H9 (cell line): Measurements from ENCODE around the gene PARP12. TPM values are rescaled to one million over a fixed set of nuclear protein-coding genes. Genes with fewer than 3 reads are reported as not detected.

Source experiments
- DNase-seq: peaks from one replicate; pipeline ENCODE4 v3.0.0-alpha.2; 2017
- H2AFZ ChIP-seq: one replicate; pipeline ENCODE4 v1.6.1; 2013; ENCODE audit warnings: mild to moderate bottlenecking, low read length, control low read depth, moderate library complexity
- H2AK5ac ChIP-seq: 2 replicates; pipeline ENCODE4 v1.6.1; 2013; ENCODE audit warnings: low read length, control low read depth, mixed read lengths; ENCODE audit not compliant: insufficient read length
- H2BK120ac ChIP-seq: one replicate; pipeline ENCODE4 v1.6.1; 2013; ENCODE audit warnings: low read depth, mild to moderate bottlenecking, low read length, control low read depth, inconsistent platforms; ENCODE audit not compliant: poor library complexity, severe bottlenecking
- H2BK12ac ChIP-seq: 2 replicates; pipeline ENCODE4 v1.6.1; 2013; ENCODE audit warnings: low read length, control low read depth, mixed read lengths, low read depth; ENCODE audit not compliant: insufficient read length
- H2BK15ac ChIP-seq: 2 replicates; pipeline ENCODE4 v1.6.1; 2013; ENCODE audit warnings: low read depth, low read length, control low read depth
- H2BK20ac ChIP-seq: one replicate; pipeline ENCODE4 v1.6.1; 2013; ENCODE audit warnings: low read depth, mild to moderate bottlenecking, low read length, control low read depth, inconsistent platforms; ENCODE audit not compliant: poor library complexity, severe bottlenecking
- H2BK5ac ChIP-seq: 2 replicates; pipeline ENCODE4 v1.6.1; 2013; ENCODE audit warnings: low read length, control low read depth, mixed read lengths; ENCODE audit not compliant: insufficient read length
- H3K14ac ChIP-seq: 2 replicates; pipeline ENCODE4 v1.6.1; 2013; ENCODE audit warnings: low read length, control low read depth; ENCODE audit not compliant: insufficient read depth
- H3K18ac ChIP-seq: 2 replicates; pipeline ENCODE4 v1.6.1; 2013; ENCODE audit warnings: low read depth, mild to moderate bottlenecking, mixed read lengths, low read length, control low read depth; ENCODE audit not compliant: insufficient read length
- H3K23ac ChIP-seq: 2 replicates; pipeline ENCODE4 v1.6.1; 2013; ENCODE audit warnings: low read length, control low read depth, mixed read lengths, low read depth; ENCODE audit not compliant: insufficient read length
- H3K23me2 ChIP-seq: 2 replicates; pipeline ENCODE4 v1.6.1; 2013; ENCODE audit warnings: low read depth, mild to moderate bottlenecking, mixed read lengths, low read length, control low read depth; ENCODE audit not compliant: insufficient read length, poor library complexity, severe bottlenecking
- H3K27ac ChIP-seq: 2 replicates; pipeline ENCODE4 v1.5.1; 2013; ENCODE audit warnings: low read length, control low read depth, mixed read lengths, low read depth; ENCODE audit not compliant: insufficient read length
- H3K27me3 ChIP-seq: 2 replicates; pipeline ENCODE4 v1.6.1; 2013; ENCODE audit warnings: low read length, control low read depth, inconsistent platforms; ENCODE audit not compliant: insufficient read depth
- H3K4ac ChIP-seq: 2 replicates; pipeline ENCODE4 v1.6.1; 2013; ENCODE audit warnings: low read depth, mild to moderate bottlenecking, control low read depth, inconsistent platforms, low read length, moderate library complexity
- H3K4me1 ChIP-seq: 2 replicates; pipeline ENCODE4 v1.6.1; 2013; ENCODE audit warnings: low read length, control low read depth, inconsistent platforms; ENCODE audit not compliant: insufficient read depth
- H3K4me2 ChIP-seq: 2 replicates; pipeline ENCODE4 v1.6.1; 2013; ENCODE audit warnings: low read length, control low read depth, mixed read lengths; ENCODE audit not compliant: insufficient read length, insufficient read depth
- H3K56ac ChIP-seq: 2 replicates; pipeline ENCODE4 v1.6.1; 2013; ENCODE audit warnings: low read depth, mild to moderate bottlenecking, mixed read lengths, low read length, control low read depth; ENCODE audit not compliant: insufficient read length
- H3K79me1 ChIP-seq: 2 replicates; pipeline ENCODE4 v1.6.1; 2013; ENCODE audit warnings: low read depth, mild to moderate bottlenecking, moderate library complexity, low read length, control low read depth, inconsistent platforms; ENCODE audit not compliant: insufficient read depth, poor library complexity, severe bottlenecking
- H3K79me2 ChIP-seq: 2 replicates; pipeline ENCODE4 v1.6.1; 2013; ENCODE audit warnings: low read length, control low read depth, inconsistent platforms; ENCODE audit not compliant: insufficient read depth
- H3K9ac ChIP-seq: 2 replicates; pipeline ENCODE4 v1.6.1; 2013; ENCODE audit warnings: low read length, control low read depth, mixed read lengths; ENCODE audit not compliant: insufficient read length; ENCODE audit errors: extremely low read depth
- H3K9me3 ChIP-seq: one replicate; pipeline ENCODE4 v1.6.1; 2013; ENCODE audit warnings: low read depth, low read length, inconsistent platforms; ENCODE audit not compliant: control insufficient read depth
- H3T11ph ChIP-seq: one replicate; pipeline ENCODE4 v1.6.1; 2013; ENCODE audit warnings: mild to moderate bottlenecking, low read length, control low read depth, inconsistent platforms
- H4K20me1 ChIP-seq: one replicate; pipeline ENCODE4 v1.6.1; 2013; ENCODE audit not compliant: control insufficient read depth, insufficient read length, insufficient read depth
- H4K5ac ChIP-seq: 2 replicates; pipeline ENCODE4 v1.6.1; 2013; ENCODE audit warnings: low read depth, mild to moderate bottlenecking, mixed read lengths, low read length, control low read depth; ENCODE audit not compliant: insufficient read length
- H4K8ac ChIP-seq: replicated peaks from 2 replicates; pipeline ENCODE4 v1.6.1; 2013; ENCODE audit warnings: low read length, control low read depth, mixed read lengths, low read depth; ENCODE audit not compliant: insufficient read length
- H4K91ac ChIP-seq: 2 replicates; pipeline ENCODE4 v1.6.1; 2013; ENCODE audit warnings: low read depth, mild to moderate bottlenecking, moderate library complexity, mixed read lengths, low read length, control low read depth; ENCODE audit not compliant: insufficient read length
- H3K27ac Mint-ChIP-seq, 3 experiments: 2 replicates in 2 of 3; 3 replicates in 1 of 3; pipeline ENCODE4 v1.8.0; 2020 to 2021; ENCODE audit warnings: mixed read lengths in 3 of 3, mild to moderate bottlenecking in 1 of 3, moderate library complexity in 1 of 3
- H3K27me3 Mint-ChIP-seq: 2 replicates; pipeline ENCODE4 v1.8.0; 2021; ENCODE audit warnings: low read depth, mild to moderate bottlenecking, moderate library complexity, mixed read lengths
- H3K36me3 Mint-ChIP-seq, 3 experiments: 2 replicates in 2 of 3; 3 replicates in 1 of 3; pipeline ENCODE4 v1.8.0; 2020 to 2021; ENCODE audit warnings: low read depth in 3 of 3, mixed read lengths in 3 of 3; ENCODE audit not compliant: insufficient read depth in 1 of 3
- H3K4me1 Mint-ChIP-seq, 2 experiments: 2 replicates each; pipeline ENCODE4 v1.8.0; 2020; ENCODE audit warnings: mixed read lengths in 2 of 2
- H3K4me3 Mint-ChIP-seq, 2 experiments: 2 replicates in 1 of 2; 3 replicates in 1 of 2; pipeline ENCODE4 v1.8.0; 2020 to 2021; ENCODE audit warnings: mild to moderate bottlenecking in 2 of 2, mixed read lengths in 2 of 2, moderate library complexity in 1 of 2
- H3K9me3 Mint-ChIP-seq, 2 experiments: 2 replicates in 1 of 2; 3 replicates in 1 of 2; pipeline ENCODE4 v1.8.0; 2020; ENCODE audit warnings: mild to moderate bottlenecking in 2 of 2, mixed read lengths in 2 of 2, moderate library complexity in 1 of 2
- WGBS: extraction: QIAGEN DNeasy Blood & Tissue Kit; methylation state at CpG from one replicate; pipeline ENCODE4 v1.1.7; 2013; ENCODE audit warnings: missing lambda C conversion rate, low lambda C conversion rate, mixed read lengths; ENCODE audit not compliant: insufficient read length; ENCODE audit errors: extremely low coverage; 5-methylcytosine and 5-hydroxymethylcytosine counted together
- total RNA-seq: library from RNA; stranded (reverse); gene quantifications from 2 replicates; pipeline ENCODE4 v1.2.1, GENCODE V29; 2021
- TF ChIP-seq, protein P1 (sequence below): fragments of 200-600 bp; sonication (generic); conservative IDR thresholded peaks from 3 replicates; pipeline ENCODE4 v1.8.0; 2021; ENCODE audit warnings: antibody characterized with exemption, mild to moderate bottlenecking

PARP12 gene
- total RNA-seq, 1 experiment from 2014 or later, result 11.8 TPM

DNA sequence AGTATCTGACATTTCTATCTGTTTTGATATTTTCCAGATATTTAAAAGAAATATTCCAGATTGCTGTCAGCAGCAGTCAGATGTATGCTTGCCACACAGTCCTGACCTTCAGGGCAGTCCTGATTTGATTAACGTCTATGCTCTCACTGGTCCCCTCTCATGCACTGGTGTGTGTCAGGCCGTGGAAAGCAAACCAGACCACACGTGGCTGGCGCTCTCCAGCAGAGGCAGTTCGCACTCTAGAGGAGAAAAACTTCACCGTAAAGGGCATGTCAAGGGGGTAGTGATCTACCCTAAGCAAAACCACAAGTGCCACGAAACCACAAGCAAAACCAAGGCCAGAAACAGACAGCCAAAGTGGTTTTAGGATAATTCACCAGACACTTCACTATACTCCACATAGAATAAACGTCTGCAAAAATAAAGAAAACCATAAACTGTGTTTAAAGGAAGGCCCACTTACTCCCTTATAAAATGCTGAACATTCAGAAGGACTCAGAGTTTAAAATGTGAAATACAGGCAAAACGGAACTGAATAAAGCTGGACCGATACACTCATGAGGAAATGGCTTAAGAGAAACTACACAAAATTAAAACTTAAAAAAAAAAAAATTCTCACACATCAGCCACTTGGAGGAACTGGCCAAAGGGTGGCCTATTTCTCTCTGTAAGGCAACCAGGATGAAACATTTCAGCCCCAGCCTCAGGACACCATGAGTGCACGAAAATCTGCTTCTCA lies 26.4 kb downstream of the PARP12 start:
- Histone ChIP-seq H3K23ac (no peak overlapping the region), H4K20me1 (no peaks in the 10 kb centered on the region), H3K18ac (no peak overlapping the region), H3K79me1 (no peaks in the 10 kb centered on the region), H3K4me2 (no peak overlapping the region), H2AFZ (no peak overlapping the region), H3K23me2 (no peaks in the 10 kb centered on the region), H2BK15ac (no peak overlapping the region), H4K5ac (no peak overlapping the region), H3K27me3 (no peaks in the 10 kb centered on the region), H2BK20ac (no peak overlapping the region), H3T11ph (no peak overlapping the region), H2BK12ac (no peak overlapping the region), H3K4ac (no peak overlapping the region), H3K4me1 (no peaks in the 10 kb centered on the region), H2BK120ac (no peak overlapping the region), H3K14ac (no peak overlapping the region), H4K91ac (no peak overlapping the region), H3K79me2 (no peaks in the 10 kb centered on the region), H4K8ac (no peak overlapping the region), H2AK5ac (no peak overlapping the region), H3K9me3 (no peaks in the 10 kb centered on the region), H3K27ac (no peak overlapping the region), H2BK5ac (no peak overlapping the region), H3K9ac (no peak overlapping the region), H3K56ac (no peak overlapping the region)
- no peak overlapping the region for H3K27ac Mint-ChIP-seq
- H3K27me3 Mint-ChIP-seq, result no peaks in the 10 kb centered on the region
- H3K36me3 Mint-ChIP-seq, result peaks cover 0 to 19% (median 0%) of the 10 kb centered on the region in 3 experiments; a peak in 2 of 7 replicates
- no peak for DNase-seq
- no CpG with 5 or more reads among the region's 11 CpGs for WGBS
- H3K4me1 Mint-ChIP-seq, result no peaks in the 10 kb centered on the region
- no peak overlapping the region for H3K4me3 Mint-ChIP-seq
- TF ChIP-seq, protein P1, sequence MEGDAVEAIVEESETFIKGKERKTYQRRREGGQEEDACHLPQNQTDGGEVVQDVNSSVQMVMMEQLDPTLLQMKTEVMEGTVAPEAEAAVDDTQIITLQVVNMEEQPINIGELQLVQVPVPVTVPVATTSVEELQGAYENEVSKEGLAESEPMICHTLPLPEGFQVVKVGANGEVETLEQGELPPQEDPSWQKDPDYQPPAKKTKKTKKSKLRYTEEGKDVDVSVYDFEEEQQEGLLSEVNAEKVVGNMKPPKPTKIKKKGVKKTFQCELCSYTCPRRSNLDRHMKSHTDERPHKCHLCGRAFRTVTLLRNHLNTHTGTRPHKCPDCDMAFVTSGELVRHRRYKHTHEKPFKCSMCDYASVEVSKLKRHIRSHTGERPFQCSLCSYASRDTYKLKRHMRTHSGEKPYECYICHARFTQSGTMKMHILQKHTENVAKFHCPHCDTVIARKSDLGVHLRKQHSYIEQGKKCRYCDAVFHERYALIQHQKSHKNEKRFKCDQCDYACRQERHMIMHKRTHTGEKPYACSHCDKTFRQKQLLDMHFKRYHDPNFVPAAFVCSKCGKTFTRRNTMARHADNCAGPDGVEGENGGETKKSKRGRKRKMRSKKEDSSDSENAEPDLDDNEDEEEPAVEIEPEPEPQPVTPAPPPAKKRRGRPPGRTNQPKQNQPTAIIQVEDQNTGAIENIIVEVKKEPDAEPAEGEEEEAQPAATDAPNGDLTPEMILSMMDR, result no peak
- H3K9me3 Mint-ChIP-seq, result no peaks in the 10 kb centered on the region
